GM19035 (cell line): ENCODE data around the gene DSC3.
"Not testable (repeated sequence)": the region's sequence is repeated elsewhere in the genome, so short reads cannot be mapped to it uniquely, and the experiment has no call there.

Source experiments
- ATAC-seq: cut with Tn5 transposase; IDR thresholded peaks from one replicate; pipeline ENCODE4 v1.9.1; 2021; ENCODE audit not compliant: unreplicated experiment

The DSC3 gene

GRCh38 chr18:31041271-31042083 is 1.1 kb downstream of the DSC3 start:
- ATAC-seq, result no peak

GRCh38 chr18:31040686-31041270 is 1.8 kb downstream of the DSC3 start:
- no peak for ATAC-seq

GRCh38 chr18:31039426-31039825 is 3.1 kb downstream of the DSC3 start:
- ATAC-seq, result no peak

- ATAC-seq, result not testable (repeated sequence)
Observed at GRCh38 chr18:31037686-31038085, 4.9 kb downstream of the DSC3 start.

GRCh38 chr18:31034541-31034940 is 8.0 kb downstream of the DSC3 start:
- ATAC-seq, result no peak

GRCh38 chr18:31030574-31031278 is 11.8 kb downstream of the DSC3 start:
- ATAC-seq, result no peak

GRCh38 chr18:31015715-31016434 is 26.7 kb downstream of the DSC3 start:
- no peak for ATAC-seq

- not testable (repeated sequence) for ATAC-seq
Observed at GRCh38 chr18:31011455-31011854, 31.1 kb downstream of the DSC3 start.

- ATAC-seq, result no peak
Observed at GRCh38 chr18:31010601-31011000, 31.9 kb downstream of the DSC3 start.

- no peak for ATAC-seq
Observed at GRCh38 chr18:30999887-31000628, 42.5 kb downstream of the DSC3 start.

GRCh38 chr18:30999186-30999585 is 43.4 kb downstream of the DSC3 start:
- no peak for ATAC-seq

- no peak for ATAC-seq
Observed at GRCh38 chr18:30997223-30997622, 45.3 kb downstream of the DSC3 start.

- no peak for ATAC-seq
Observed at GRCh38 chr18:30992231-30992630, 50.3 kb downstream of the DSC3 start.

- no peak for ATAC-seq
Observed at GRCh38 chr18:30991397-30991796, 51.1 kb downstream of the DSC3 start.

- ATAC-seq, result no peak
Observed at GRCh38 chr18:30989141-30989540, 53.4 kb downstream of the DSC3 start.

GRCh38 chr18:30988440-30988839 is 54.1 kb downstream of the DSC3 start:
- ATAC-seq, result no peak

GRCh38 chr18:30987467-30988241 is 54.9 kb downstream of the DSC3 start:
- ATAC-seq, result no peak

- ATAC-seq, result no peak
Observed at GRCh38 chr18:30985753-30986152, 56.8 kb downstream of the DSC3 start.

GRCh38 chr18:30982285-30982992 is 60.1 kb downstream of the DSC3 start:
- ATAC-seq, result no peak
